Mesothelial cell of epicardium (in vitro differentiated cells): ENCODE data around the gene SPATA21. TPM values are rescaled to one million over a fixed set of nuclear protein-coding genes. Genes with fewer than 3 reads are reported as not detected.

ENCODE experiments used
- DNase-seq, 2 experiments: peaks; one replicate each; pipeline ENCODE4 v3.0.0; 2021; ENCODE audit warnings: low spot score in 2 of 2; ENCODE audit not compliant: unreplicated experiment in 2 of 2
- H3K27ac Mint-ChIP-seq: 2 replicates; pipeline ENCODE4 v1.8.0; 2021; ENCODE audit warnings: mixed read lengths
- H3K27me3 Mint-ChIP-seq: 2 replicates; pipeline ENCODE4 v1.8.0; 2021; ENCODE audit warnings: low read depth, mixed read lengths
- H3K36me3 Mint-ChIP-seq: 2 replicates; pipeline ENCODE4 v1.8.0; 2021; ENCODE audit warnings: mixed read lengths
- H3K4me1 Mint-ChIP-seq: 2 replicates; pipeline ENCODE4 v1.8.0; 2021; ENCODE audit warnings: mixed read lengths
- H3K4me3 Mint-ChIP-seq: 2 replicates; pipeline ENCODE4 v1.8.0; 2021; ENCODE audit warnings: mild to moderate bottlenecking, moderate library complexity, mixed read lengths
- H3K9me3 Mint-ChIP-seq: 2 replicates; pipeline ENCODE4 v1.8.0; 2021; ENCODE audit warnings: mixed read lengths
- total RNA-seq: library from RNA; stranded (reverse); gene quantifications from 3 replicates; pipeline ENCODE4 v1.2.1, GENCODE V29; 2021
- TF ChIP-seq, protein P1 (sequence below): fragments of 200-600 bp; sonication (generic); IDR thresholded peaks from one replicate; pipeline ENCODE4 v1.5.0; 2021; ENCODE audit warnings: antibody characterized with exemption; ENCODE audit not compliant: unreplicated experiment

The SPATA21 gene
- total RNA-seq, 1 donor from 2014 or later: not detected

DNA sequence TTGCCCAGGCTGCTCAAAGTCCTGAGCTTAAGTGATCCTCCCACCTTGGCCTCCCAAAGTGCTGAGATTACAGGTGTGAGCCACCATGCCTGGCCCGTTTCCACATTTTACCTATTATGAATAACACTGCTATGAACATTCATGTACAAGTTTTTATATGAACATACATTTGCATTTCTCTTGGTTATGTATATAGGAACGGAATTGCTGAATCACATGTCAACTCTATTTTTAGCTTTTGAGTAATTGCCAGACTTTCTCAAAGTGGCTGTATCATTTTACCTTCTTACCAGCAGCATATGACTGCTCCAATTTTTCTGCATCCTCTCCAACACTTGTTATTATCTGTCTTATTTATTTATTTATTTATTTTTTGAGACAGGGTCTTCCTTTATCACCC, 2.7 kb downstream of the SPATA21 start:
- H3K27ac Mint-ChIP-seq: no peak overlapping the region
- H3K27me3 Mint-ChIP-seq: peaks cover 8% of the 10 kb centered on the region
- H3K4me3 Mint-ChIP-seq: no peak overlapping the region
- H3K4me1 Mint-ChIP-seq: no peaks in the 10 kb centered on the region
- TF ChIP-seq, protein P1, sequence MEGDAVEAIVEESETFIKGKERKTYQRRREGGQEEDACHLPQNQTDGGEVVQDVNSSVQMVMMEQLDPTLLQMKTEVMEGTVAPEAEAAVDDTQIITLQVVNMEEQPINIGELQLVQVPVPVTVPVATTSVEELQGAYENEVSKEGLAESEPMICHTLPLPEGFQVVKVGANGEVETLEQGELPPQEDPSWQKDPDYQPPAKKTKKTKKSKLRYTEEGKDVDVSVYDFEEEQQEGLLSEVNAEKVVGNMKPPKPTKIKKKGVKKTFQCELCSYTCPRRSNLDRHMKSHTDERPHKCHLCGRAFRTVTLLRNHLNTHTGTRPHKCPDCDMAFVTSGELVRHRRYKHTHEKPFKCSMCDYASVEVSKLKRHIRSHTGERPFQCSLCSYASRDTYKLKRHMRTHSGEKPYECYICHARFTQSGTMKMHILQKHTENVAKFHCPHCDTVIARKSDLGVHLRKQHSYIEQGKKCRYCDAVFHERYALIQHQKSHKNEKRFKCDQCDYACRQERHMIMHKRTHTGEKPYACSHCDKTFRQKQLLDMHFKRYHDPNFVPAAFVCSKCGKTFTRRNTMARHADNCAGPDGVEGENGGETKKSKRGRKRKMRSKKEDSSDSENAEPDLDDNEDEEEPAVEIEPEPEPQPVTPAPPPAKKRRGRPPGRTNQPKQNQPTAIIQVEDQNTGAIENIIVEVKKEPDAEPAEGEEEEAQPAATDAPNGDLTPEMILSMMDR: no peak
- no peak for DNase-seq
- H3K36me3 Mint-ChIP-seq: no peaks in the 10 kb centered on the region
- no peaks in the 10 kb centered on the region for H3K9me3 Mint-ChIP-seq

DNA sequence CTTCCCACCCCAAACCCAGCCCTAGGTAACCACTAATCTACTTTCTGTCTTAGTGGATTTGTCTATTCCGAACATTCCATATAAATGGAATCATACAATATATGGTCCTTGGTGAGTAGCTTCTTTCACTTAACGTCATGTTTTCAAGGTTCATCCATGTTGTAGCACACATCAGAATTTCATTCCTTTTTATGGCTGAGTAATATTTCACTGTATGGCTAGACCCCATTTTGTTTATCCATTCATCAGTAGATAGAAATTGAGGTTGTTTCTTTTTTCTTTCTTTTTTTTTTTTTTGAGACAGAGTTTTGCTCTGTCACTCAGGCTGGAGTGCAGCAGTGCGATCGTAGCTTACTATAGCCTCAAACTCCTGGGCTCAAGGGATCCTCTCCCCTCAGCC, 3.2 kb downstream of the SPATA21 start:
- no peaks in the 10 kb centered on the region for H3K9me3 Mint-ChIP-seq
- H3K36me3 Mint-ChIP-seq: no peaks in the 10 kb centered on the region
- TF ChIP-seq, protein P1: no peak
- H3K4me3 Mint-ChIP-seq: no peak overlapping the region
- DNase-seq: no peak
- no peak overlapping the region for H3K27ac Mint-ChIP-seq
- H3K4me1 Mint-ChIP-seq: no peaks in the 10 kb centered on the region
- peaks cover 8% of the 10 kb centered on the region for H3K27me3 Mint-ChIP-seq

DNA sequence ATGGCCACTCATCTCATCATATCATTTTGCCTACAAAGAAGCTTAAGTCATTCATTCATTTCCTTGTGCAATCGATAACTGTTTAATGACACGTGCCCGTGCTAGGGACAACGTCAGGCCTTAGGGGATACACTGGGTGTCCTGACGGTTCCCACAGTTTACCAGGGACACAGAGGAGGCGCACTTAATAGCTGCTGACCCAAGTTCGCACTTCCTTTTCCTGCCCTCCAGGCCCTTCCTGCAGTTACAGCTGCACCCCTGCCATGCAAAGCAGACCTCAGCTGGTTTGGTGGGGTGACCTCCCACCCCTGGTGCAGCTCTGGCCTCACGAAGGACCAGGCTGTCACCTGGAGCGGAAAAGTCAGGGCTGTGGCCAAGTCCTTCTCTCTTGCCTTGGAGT, 4.2 kb downstream of the SPATA21 start:
- no peak for DNase-seq
- Mint-ChIP-seq H3K4me3 (no peak overlapping the region), H3K9me3 (no peaks in the 10 kb centered on the region), H3K4me1 (no peaks in the 10 kb centered on the region), H3K27ac (no peak overlapping the region), H3K27me3 (peaks cover 8% of the 10 kb centered on the region), H3K36me3 (no peaks in the 10 kb centered on the region)
- TF ChIP-seq, protein P1: no peak

DNA sequence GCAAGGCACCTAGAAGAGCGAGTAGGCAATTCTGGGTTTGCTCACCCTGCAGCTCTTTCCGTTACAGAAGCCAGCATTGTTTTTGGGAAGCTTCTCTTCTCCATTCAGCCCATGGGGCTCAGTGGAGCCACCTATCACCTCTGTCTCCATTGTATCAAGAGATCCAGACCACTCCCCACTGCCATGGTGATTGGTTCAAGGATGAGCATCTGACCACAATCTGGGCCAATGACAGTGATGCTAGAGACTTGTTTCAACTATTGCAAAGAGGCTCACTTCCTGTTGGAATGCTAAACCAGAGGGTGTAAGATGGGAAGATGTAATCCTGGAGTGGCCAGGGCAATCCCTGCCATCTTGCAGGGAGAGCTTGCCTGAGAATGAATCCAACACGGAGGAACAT, 6.6 kb downstream of the SPATA21 start:
- Mint-ChIP-seq H3K9me3 (no peaks in the 10 kb centered on the region), H3K4me3 (no peak overlapping the region), H3K27ac (no peak overlapping the region), H3K4me1 (no peaks in the 10 kb centered on the region), H3K36me3 (no peaks in the 10 kb centered on the region), H3K27me3 (peaks cover 8% of the 10 kb centered on the region)
- DNase-seq: no peak
- TF ChIP-seq, protein P1: no peak

DNA sequence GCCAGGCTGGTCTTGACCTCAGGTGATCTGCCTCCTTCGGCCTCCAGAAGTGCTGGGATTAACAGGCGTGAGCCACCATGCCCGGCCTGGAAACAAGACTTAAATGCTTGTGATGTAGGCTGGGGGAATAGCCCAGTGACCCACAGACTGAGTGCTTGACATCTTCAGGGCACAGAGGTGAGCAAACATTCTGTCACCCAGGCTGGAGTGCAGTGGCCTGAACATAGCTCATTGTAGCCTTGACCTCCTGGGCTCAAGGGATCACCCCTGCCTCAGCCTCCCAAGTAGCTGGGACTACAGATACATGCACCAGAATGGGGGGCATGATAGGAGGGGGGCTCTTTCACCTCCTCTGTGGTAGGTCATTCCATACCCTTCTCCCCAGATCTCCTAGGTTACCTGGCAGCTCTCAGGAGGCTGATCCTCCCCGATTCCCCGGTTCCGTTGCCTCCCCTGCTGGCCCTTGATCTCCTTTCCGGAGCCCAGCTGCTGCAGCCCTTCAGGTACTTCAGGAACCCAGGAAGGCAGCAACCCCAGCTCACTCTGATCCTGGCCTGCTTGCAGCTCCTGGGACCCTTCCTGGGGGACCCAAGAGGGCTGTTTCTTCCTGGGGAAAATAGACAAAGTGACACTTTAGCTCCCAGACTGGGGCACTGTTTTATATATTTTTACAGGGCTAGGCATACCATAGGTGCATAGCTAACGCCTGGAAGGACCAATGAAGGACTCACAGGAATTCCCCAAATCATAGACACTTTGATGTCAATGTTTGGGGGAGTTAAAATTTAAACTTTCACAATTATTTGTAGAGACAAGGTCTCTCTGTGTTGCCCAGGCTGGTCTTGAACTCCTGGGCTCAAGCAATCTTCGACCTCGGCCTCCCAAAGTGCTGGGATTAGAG, 11.8 kb downstream of the SPATA21 start:
- no peaks in the 10 kb centered on the region for H3K4me1 Mint-ChIP-seq
- no peaks in the 10 kb centered on the region for H3K9me3 Mint-ChIP-seq
- H3K27me3 Mint-ChIP-seq: peaks cover 13% of the 10 kb centered on the region
- no peaks in the 10 kb centered on the region for H3K36me3 Mint-ChIP-seq
- H3K4me3 Mint-ChIP-seq: no peak overlapping the region
- TF ChIP-seq, protein P1: no peak
- no peak overlapping the region for H3K27ac Mint-ChIP-seq
- DNase-seq: no peak
